ENCODE measurements around the gene OFD1. TPM values are rescaled to one million over a fixed set of nuclear protein-coding genes. Genes with fewer than 3 reads are reported as not detected.

The OFD1 gene
- total RNA-seq, 1 donor from 2014 or later = 10.6 TPM

- Histone ChIP-seq H3K27ac (replicated peaks) (no peak overlapping the region), H3K9me3 (replicated peaks) (no peaks in the 10 kb centered on the region), H3K36me3 (no peaks in the 10 kb centered on the region), H3K4me3 (no peak overlapping the region), H3K27me3 (ENCODE audit: low read depth) (no peaks in the 10 kb centered on the region), H3K4me1 (no peaks in the 10 kb centered on the region)
- intact Hi-C loops (cut with micrococcal nuclease) = no loop called here
- no peak for TF ChIP-seq CTCF (IDR thresholded peaks at IDR 0.05; ENCODE audit: borderline replicate concordance)
- no peak for DNase-seq
Observed at GRCh38 chrX:13793897-13794296, 59.3 kb downstream of the OFD1 start.

- H3K27ac ChIP-seq (replicated peaks) = no peak overlapping the region
- TF ChIP-seq CTCF (IDR thresholded peaks at IDR 0.05; ENCODE audit: borderline replicate concordance) = no peak
- no peaks in the 10 kb centered on the region for H3K36me3 ChIP-seq
- H3K9me3 ChIP-seq (replicated peaks) = no peaks in the 10 kb centered on the region
- H3K4me1 ChIP-seq = no peaks in the 10 kb centered on the region
- H3K27me3 ChIP-seq (ENCODE audit: low read depth) = no peaks in the 10 kb centered on the region
- intact Hi-C loops (cut with micrococcal nuclease) = no loop called here
- H3K4me3 ChIP-seq = no peak overlapping the region
- no peak for DNase-seq
Observed at GRCh38 chrX:13794417-13794816, 59.9 kb downstream of the OFD1 start.

GRCh38 chrX:13797512-13797911 is 63.0 kb downstream of the OFD1 start:
- intact Hi-C loops (cut with micrococcal nuclease) = no loop called here

GRCh38 chrX:13798184-13798583 is 63.6 kb downstream of the OFD1 start:
- Histone ChIP-seq H3K27me3 (ENCODE audit: low read depth) (no peaks in the 10 kb centered on the region), H3K36me3 (no peaks in the 10 kb centered on the region), H3K4me1 (no peaks in the 10 kb centered on the region), H3K27ac (replicated peaks) (no peak overlapping the region), H3K4me3 (no peak overlapping the region), H3K9me3 (replicated peaks) (no peaks in the 10 kb centered on the region)
- intact Hi-C loops (cut with micrococcal nuclease) = no loop called here
- DNase-seq = no peak
- no peak for TF ChIP-seq CTCF (IDR thresholded peaks at IDR 0.05; ENCODE audit: borderline replicate concordance)

More at GRCh38 chrX:13797512-13797911, 63.0 kb downstream of the OFD1 start:
- no peak overlapping the region for H3K4me3 ChIP-seq
- no peak overlapping the region for H3K27ac ChIP-seq (replicated peaks)
- H3K27me3 ChIP-seq (ENCODE audit: low read depth) = no peaks in the 10 kb centered on the region
- no peaks in the 10 kb centered on the region for H3K4me1 ChIP-seq
- no peaks in the 10 kb centered on the region for H3K36me3 ChIP-seq
- no peak for TF ChIP-seq CTCF (IDR thresholded peaks at IDR 0.05; ENCODE audit: borderline replicate concordance)
- DNase-seq = no peak
- no peaks in the 10 kb centered on the region for H3K9me3 ChIP-seq (replicated peaks)

- no peaks in the 10 kb centered on the region for H3K4me1 ChIP-seq
- intact Hi-C loops (cut with micrococcal nuclease) = no loop called here
- no peaks in the 10 kb centered on the region for H3K27me3 ChIP-seq (ENCODE audit: low read depth)
- H3K4me3 ChIP-seq = no peak overlapping the region
- H3K36me3 ChIP-seq = no peaks in the 10 kb centered on the region
- H3K27ac ChIP-seq (replicated peaks) = no peak overlapping the region
- no peaks in the 10 kb centered on the region for H3K9me3 ChIP-seq (replicated peaks)
- DNase-seq = no peak
- no peak for TF ChIP-seq CTCF (IDR thresholded peaks at IDR 0.05; ENCODE audit: borderline replicate concordance)
Observed at GRCh38 chrX:13803116-13803515, 68.6 kb downstream of the OFD1 start.

- Histone ChIP-seq H3K4me1 (no peaks in the 10 kb centered on the region), H3K36me3 (no peaks in the 10 kb centered on the region), H3K27ac (replicated peaks) (no peak overlapping the region), H3K4me3 (no peak overlapping the region), H3K9me3 (replicated peaks) (no peaks in the 10 kb centered on the region), H3K27me3 (ENCODE audit: low read depth) (no peaks in the 10 kb centered on the region)
- peak; percentile 33 for TF ChIP-seq CTCF (IDR thresholded peaks at IDR 0.05; ENCODE audit: borderline replicate concordance)
- DNase-seq = no peak
- intact Hi-C loops (cut with micrococcal nuclease) = no loop called here
Observed at GRCh38 chrX:13805241-13805640, 70.7 kb downstream of the OFD1 start.
